Tongue (tissue), 2 donors: Measurements from ENCODE around the gene MIA. TPM values are rescaled to one million over a fixed set of nuclear protein-coding genes. Genes with fewer than 3 reads are reported as not detected.
"Not testable (repeated sequence)": the region's sequence is repeated elsewhere in the genome, so short reads cannot be mapped to it uniquely, and the experiment has no call there.

Experiments used
- DNase-seq: peaks from one replicate; pipeline ENCODE4 v3.0.0-alpha.2; 2015
- total RNA-seq: library from RNA; depleted of rRNA; stranded (reverse); fragments of >200 nt; gene quantifications from one replicate; pipeline ENCODE4 v1.2.3, GENCODE V29; 2014

Gene MIA
- total RNA-seq, 1 donor from 2014 or later = 1.9 TPM

DNA sequence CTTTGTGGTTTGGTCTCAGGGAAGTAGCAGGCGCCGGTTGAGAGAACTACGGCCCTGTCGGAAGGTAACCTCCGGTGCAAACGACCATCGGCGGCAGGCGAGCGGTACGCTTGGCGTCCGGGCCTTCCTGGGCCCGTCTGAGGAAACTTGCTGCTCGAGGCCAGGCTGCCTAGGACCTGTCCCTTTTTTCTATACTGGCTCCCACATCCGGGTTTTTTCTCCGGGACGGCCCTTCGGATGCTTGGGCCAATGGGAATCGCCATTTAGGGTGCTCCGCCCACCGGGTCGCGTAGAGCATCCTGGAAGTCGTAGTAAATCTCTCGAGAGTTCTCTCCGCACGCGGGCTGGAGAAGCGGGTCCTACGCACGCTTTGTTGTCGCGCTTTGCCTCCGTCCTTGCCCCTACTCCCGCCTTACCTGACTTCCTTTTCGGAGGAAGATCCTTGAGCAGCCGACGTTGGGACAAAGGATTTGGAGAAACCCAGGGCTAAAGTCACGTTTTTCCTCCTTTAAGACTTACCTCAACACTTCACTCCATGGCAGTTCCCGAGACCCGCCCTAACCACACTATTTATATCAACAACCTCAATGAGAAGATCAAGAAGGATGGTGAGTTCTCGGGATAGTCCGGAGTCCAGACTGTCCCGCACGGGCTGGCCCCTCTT lies 24.3 kb upstream of the MIA start, which contains the start of gene SNRPA:
TSS of gene SNRPA (plus strand) at position 330 of the 664 bp plus-strand sequence. CDS start at position 536, 206 bp downstream.
- DNase-seq = peak; percentile 100

DNA sequence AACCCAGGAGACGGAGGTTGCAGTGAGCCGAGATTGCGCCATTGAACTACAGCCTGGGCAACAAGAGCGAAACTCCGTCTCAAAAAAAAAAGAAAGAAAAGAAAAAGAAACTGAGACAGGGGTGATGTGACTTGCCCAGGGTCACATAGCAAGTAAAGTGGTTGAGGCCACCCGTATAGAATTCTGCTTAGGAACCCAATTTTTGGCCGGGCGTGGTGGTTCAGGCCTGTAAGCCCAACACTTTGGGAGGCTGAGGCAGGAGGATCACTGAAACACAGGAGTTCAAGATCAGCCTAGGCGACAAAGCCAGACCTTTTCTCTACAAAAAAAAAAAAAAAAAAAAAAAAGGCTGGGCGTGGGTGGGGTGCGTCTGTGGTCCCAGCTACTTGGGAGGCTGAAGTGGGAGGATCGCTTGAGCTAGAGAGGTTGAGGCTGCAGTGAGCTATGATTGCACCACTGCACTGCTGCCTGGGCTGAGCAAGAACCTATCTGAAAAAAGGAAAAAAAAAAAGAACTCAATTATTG lies 23.0 kb upstream of the MIA start:
- no peak for DNase-seq

GRCh38 chr19:40754611-40755247 lies 20.6 kb upstream of the MIA start:
- no peak for DNase-seq

GRCh38 chr19:40755248-40755624 lies 20.1 kb upstream of the MIA start:
- DNase-seq = no peak

- no peak for DNase-seq
These were observed 19.5 kb upstream of the MIA start for GRCh38 chr19:40755791-40756190.

- no peak for DNase-seq
These were observed 18.7 kb upstream of the MIA start for GRCh38 chr19:40756502-40757110.

DNA sequence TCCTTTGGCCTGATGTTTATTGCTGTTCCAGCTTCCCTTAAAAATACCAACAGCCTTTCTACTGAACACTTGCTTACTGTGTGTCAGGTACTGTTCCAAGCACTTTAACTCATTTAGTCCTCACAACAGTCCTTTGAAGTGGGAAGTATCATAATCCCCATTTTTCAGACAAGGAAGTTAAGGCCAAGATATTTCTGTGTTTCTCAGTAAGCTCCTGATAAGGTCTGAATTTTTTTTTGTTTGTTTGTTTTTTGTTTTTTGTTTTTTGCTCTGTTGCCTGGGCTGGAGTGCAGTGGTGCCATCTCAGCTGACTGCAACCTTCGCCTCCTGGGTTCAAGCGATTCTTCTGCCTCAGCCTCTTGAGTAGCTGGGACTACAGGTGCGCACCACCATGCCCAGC lies 16.8 kb upstream of the MIA start:
- no peak for DNase-seq

- DNase-seq = no peak
These were observed 16.0 kb upstream of the MIA start for GRCh38 chr19:40759352-40759751.

DNA sequence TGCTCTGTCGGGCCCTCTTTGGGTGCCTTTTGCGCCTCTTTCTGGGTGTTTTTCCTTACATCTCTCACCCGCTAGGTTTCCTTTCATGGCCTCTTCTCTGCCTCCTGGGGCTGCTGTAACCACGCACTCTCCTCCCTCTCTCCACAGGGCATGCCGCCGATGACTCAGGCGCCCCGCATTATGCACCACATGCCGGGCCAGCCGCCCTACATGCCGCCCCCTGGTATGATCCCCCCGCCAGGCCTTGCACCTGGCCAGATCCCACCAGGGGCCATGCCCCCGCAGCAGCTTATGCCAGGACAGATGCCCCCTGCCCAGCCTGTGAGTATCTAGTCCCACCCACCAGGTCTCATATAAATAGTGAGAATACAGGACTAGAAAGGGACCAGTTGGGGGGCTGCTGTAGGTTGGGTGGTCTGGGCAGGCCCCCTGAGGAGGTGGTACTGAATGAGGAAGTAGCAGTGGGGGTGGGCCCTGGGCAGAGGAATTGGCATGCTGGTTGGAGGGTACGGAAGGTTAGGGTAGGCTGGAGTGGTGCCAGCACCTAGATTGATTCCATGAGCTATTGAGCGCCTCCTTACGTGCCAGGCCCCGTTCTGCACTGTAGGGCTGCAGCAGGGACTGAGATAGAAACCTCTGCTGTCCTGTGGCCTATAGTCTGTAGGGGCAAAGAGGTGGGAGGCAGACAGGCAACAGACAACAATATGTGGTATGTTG lies 12.4 kb upstream of the MIA start:
- no peak for DNase-seq

DNA sequence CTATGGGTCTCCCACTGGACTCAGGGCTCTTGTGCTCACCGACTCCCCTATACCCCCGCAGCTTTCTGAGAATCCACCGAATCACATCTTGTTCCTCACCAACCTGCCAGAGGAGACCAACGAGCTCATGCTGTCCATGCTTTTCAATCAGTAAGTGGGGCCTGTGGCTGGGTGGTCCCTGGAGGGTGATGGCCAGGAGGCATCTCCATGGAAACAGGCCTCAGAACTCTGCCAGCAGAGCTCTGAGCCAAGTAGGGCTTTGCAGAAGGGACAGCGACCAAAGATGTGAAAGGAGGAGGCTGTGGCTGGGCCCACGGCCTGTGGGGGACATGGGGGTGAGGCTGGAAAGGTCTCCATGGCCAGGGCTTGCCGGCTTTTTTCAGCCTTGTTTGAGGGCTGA lies 11.8 kb upstream of the MIA start:
- no peak for DNase-seq

- no peak for DNase-seq
These were observed 11.4 kb upstream of the MIA start for GRCh38 chr19:40763963-40764362.

DNA sequence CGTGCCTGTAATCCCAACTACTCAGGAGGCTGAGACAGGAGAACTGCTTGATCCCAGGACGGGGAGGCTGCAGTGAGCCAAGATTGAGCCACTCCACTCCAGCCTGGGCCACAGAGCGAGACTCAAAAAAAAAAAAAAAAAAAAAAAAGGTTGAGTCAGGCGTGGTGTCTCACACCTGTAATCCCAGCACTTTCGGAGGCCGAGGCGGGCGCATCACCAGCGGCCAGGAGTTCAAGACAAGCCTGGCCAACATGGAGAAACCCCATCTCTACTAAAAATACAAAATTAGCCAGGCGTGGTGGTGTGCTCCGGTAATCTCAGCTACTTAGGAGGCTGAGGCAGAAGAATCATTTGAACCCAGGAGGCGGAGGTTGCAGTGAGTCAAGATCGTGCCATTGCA lies 8.9 kb upstream of the MIA start:
- not testable (repeated sequence) for DNase-seq

GRCh38 chr19:40768869-40769268 lies 6.5 kb upstream of the MIA start:
- DNase-seq = no peak

DNA sequence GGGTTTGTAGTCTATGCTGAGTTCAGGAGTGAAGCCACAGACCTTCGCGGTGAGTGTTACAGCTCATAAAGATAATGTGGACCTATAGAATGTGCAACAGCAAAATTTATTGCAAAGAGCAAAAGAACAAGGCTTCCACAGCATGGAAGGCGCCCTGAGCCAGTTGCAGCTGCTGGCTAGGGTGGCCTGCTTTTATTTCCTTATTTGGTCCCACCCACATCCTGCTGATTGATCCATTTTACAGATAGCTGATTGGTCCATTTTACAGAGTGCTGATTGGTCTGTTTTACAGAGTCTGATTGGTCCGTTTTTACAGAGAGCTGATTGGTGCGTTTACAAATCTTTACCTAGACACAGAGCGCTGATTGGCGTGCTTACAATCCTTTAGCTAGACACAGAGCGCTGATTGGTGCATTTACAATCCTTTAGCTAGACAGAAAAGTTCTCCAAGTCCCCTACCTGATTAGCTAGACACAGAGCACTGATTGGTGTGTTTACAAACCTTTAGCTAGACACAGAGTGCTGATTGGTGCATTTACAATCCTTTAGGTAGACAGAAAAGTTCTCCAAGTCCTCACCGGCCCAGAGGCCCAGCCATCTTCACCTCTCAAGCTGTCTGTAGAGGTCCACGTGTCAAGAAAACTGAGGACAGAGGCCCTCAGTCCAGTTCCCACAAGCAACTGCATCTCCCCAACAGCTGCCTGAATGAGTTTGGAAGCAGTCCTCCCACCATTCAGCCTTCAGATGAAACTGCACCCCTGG lies 4.0 kb upstream of the MIA start:
- not testable (repeated sequence) for DNase-seq

GRCh38 chr19:40775632-40776022 lies 306 bp downstream of the MIA start:
- no peak for DNase-seq

DNA sequence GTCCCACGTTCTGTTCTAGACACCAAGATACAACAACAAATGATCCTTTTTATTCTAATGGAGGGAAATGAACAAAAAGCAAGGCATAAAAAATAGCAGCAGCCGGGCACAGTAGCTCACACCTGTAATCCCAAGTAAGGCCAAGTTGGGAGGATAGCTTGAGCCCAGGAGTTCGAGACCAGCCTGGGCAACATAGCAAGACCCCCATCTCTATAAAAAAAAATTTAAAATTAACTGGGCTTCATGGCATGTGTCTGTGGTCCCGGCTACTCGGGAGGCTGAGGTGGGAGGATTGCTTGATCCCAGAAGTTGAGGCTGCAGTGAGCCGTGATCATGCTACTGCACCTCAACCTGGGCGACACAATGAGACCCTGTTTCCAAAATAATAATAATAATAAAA lies 1.0 kb downstream of the MIA start:
- no peak for DNase-seq

GRCh38 chr19:40776932-40777644 lies 1.8 kb downstream of the MIA start:
- DNase-seq = peak; percentile 98

DNA sequence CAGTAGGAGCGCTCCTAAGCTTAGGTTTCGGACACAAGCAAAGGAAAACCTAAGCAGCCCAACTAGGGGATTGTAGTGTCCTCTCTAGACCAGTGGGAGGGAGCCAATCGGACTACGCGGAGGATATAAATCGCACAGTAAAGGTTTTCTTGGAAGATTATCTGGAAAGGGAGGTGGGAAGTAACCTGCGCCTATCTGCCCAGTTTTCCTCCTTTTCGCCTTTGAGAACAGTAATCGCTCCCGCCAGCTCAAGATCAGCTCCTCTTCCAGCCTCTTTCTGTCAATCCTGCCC lies 2.3 kb downstream of the MIA start:
- DNase-seq = no peak

GRCh38 chr19:40777937-40778705 lies 2.8 kb downstream of the MIA start, which contains the start of gene RAB4B:
TSS of gene RAB4B (plus strand) at chr19:40778247. CDS start at chr19:40778376, 129 bp downstream.
- DNase-seq = peak; percentile 100

DNA sequence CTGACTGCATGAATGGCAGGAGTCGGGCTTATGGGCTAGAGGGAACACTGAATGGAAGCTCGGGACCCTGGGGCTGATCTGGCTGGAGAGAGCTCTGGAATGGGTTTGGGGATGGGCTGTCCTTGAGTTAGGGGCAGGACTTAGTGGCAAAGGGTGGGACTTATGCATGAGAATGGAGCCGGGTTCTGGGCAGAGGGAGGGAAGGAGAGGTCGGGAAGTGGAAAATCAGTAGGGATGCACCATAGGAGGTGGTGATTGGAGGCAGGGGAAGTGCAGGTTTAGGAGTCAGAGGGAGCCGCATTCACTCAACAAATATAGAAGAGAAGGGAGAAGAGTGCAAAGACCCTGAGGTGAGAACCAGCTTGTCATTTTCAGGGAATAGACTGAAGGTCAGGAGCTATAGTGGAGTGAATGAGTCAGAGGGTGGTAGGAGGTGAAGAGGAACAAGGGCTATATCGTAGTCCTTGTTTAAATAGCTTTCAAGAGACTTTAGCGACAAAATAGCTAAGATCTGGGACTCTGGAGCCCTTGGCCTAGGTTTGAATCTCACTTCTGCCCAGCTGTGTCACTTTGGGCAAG lies 3.5 kb downstream of the MIA start:
- DNase-seq = no peak
